Panc1 (cell line): ENCODE measurements around the gene FAF1. TPM values are rescaled to one million over a fixed set of nuclear protein-coding genes. Genes with fewer than 3 reads are reported as not detected.

ENCODE experiments used
- ATAC-seq: fragments of 200-7000 bp; cut with Tn5 transposase; 2 replicates; pipeline ENCODE4 v1.9.1; 2020; ENCODE audit warnings: mild to moderate bottlenecking, moderate library complexity
- BruUV-seq: library from RNA; stranded (reverse); fragments of 400-500 nt; replicated peaks from 2 replicates; lab custom pipeline; 2021; lab: Mats Ljungman, UMichigan
- CTCF ChIA-PET: fragments of 300-600 bp; sonication (Branson Sonifier 250); formaldehyde crosslinking; loops from one replicate; lab custom pipeline; 2022; ENCODE audit warnings: antibody characterized with exemption; lab: Charles Lee
- POLR2A ChIA-PET: fragments of 300-600 bp; sonication (Branson Sonifier 250); formaldehyde crosslinking; loops from one replicate; lab custom pipeline; 2022; ENCODE audit warnings: antibody characterized with exemption; lab: Charles Lee
- DNase-seq: peaks from one replicate; pipeline ENCODE4 v3.0.0-alpha.2; 2010; ENCODE audit warnings: low read depth, low spot score
- H3K27ac ChIP-seq: 2 replicates; pipeline ENCODE4 v1.5.1; 2011; ENCODE audit warnings: mild to moderate bottlenecking, low read length, inconsistent platforms
- H3K27me3 ChIP-seq: fragments of 200-500 bp; sonication (Bioruptor generic); 2 replicates; pipeline ENCODE4 v1.6.0; 2014; ENCODE audit warnings: low read length, inconsistent platforms; ENCODE audit not compliant: control insufficient read depth, insufficient read depth
- H3K36me3 ChIP-seq: fragments of 200-500 bp; sonication (Bioruptor generic); 2 replicates; pipeline ENCODE4 v1.5.1; 2014; ENCODE audit warnings: inconsistent platforms, mild to moderate bottlenecking, low read length, moderate library complexity; ENCODE audit not compliant: control insufficient read depth, insufficient read depth
- H3K4me1 ChIP-seq: 2 replicates; pipeline ENCODE4 v1.5.1; 2011; ENCODE audit warnings: inconsistent platforms, mild to moderate bottlenecking, low read length, moderate library complexity; ENCODE audit not compliant: control insufficient read depth, insufficient read depth
- H3K4me3 ChIP-seq, 2 experiments: 2 replicates each; pipeline ENCODE4 v1.5.1; 2011 to 2012; ENCODE audit warnings: low read depth in 2 of 2, low read length in 2 of 2, mild to moderate bottlenecking in 2 of 2, inconsistent platforms in 1 of 2, moderate library complexity in 1 of 2
- H3K9me3 ChIP-seq: fragments of 200-500 bp; sonication (Bioruptor generic); 2 replicates; pipeline ENCODE4 v1.5.1; 2014; ENCODE audit warnings: low read depth, mild to moderate bottlenecking, inconsistent platforms, low read length, moderate library complexity; ENCODE audit not compliant: control insufficient read depth, insufficient read depth
- POLR2AphosphoS5 ChIP-seq: IDR thresholded peaks from 2 replicates; pipeline ENCODE4 v1.6.1; 2012; ENCODE audit warnings: mild to moderate bottlenecking, low read depth, low read length, moderate library complexity
- REST ChIP-seq, 2 experiments: IDR thresholded peaks; 2 replicates each; pipeline ENCODE4 v1.6.1; 2011 to 2012; ENCODE audit warnings: low read depth in 2 of 2, control low read depth in 1 of 2, low read length in 1 of 2, mild to moderate bottlenecking in 1 of 2, moderate library complexity in 1 of 2; ENCODE audit not compliant: insufficient read depth in 1 of 2
- SIN3A ChIP-seq: IDR thresholded peaks from 2 replicates; pipeline ENCODE4 v1.6.1; 2012; ENCODE audit warnings: low read depth, mild to moderate bottlenecking, low read length, moderate library complexity, borderline replicate concordance; ENCODE audit not compliant: insufficient read depth
- TCF7L2 ChIP-seq: IDR thresholded peaks from 2 replicates; pipeline ENCODE4 v1.6.1; 2011; ENCODE audit warnings: mild to moderate bottlenecking, low read depth, low read length, inconsistent platforms
- in situ Hi-C: cut with HindIII; loops from 2 replicates; pipeline ENCODE4 v1.10.0; 2016; ENCODE audit warnings: low sequenced_read_pairs, low pct_unique_long_range_greater_than_20kb
- intact Hi-C: fragments of 100-400 bp; cut with micrococcal nuclease; formaldehyde crosslinking; loops from one replicate; pipeline ENCODE4 v1.10.0; 2022; ENCODE audit not compliant: unreplicated experiment
- total RNA-seq: library from RNA; stranded (reverse); gene quantifications from one replicate; pipeline ENCODE4 v1.2.1, GENCODE V29; 2021; ENCODE audit not compliant: unreplicated experiment
- TF ChIP-seq, protein P1 (sequence below): fragments of 450-650 bp; IDR thresholded peaks from 2 replicates; pipeline ENCODE4 v1.5.1; 2017; ENCODE audit warnings: mild to moderate bottlenecking

FAF1 gene
- total RNA-seq, 1 experiment from 2014 or later: 101 TPM

- Histone ChIP-seq H3K9me3 (no peaks in the 10 kb centered on the region), H3K4me3 (no peak overlapping the region), H3K36me3 (no peaks in the 10 kb centered on the region), H3K4me1 (no peaks in the 10 kb centered on the region), H3K27ac (no peak overlapping the region), H3K27me3 (no peaks in the 10 kb centered on the region)
- no TSS peak for BruUV-seq
- ChIA-PET POLR2A (no interaction called here), CTCF (no interaction called here)
- ATAC-seq (no peak), DNase-seq (no peak)
- intact Hi-C loops (no loop called here), in situ Hi-C loops (no loop called here)
- TF ChIP-seq, protein P1, sequence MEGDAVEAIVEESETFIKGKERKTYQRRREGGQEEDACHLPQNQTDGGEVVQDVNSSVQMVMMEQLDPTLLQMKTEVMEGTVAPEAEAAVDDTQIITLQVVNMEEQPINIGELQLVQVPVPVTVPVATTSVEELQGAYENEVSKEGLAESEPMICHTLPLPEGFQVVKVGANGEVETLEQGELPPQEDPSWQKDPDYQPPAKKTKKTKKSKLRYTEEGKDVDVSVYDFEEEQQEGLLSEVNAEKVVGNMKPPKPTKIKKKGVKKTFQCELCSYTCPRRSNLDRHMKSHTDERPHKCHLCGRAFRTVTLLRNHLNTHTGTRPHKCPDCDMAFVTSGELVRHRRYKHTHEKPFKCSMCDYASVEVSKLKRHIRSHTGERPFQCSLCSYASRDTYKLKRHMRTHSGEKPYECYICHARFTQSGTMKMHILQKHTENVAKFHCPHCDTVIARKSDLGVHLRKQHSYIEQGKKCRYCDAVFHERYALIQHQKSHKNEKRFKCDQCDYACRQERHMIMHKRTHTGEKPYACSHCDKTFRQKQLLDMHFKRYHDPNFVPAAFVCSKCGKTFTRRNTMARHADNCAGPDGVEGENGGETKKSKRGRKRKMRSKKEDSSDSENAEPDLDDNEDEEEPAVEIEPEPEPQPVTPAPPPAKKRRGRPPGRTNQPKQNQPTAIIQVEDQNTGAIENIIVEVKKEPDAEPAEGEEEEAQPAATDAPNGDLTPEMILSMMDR: no peak
- TF ChIP-seq POLR2AphosphoS5 (no peak), TCF7L2 (no peak), REST (IDR thresholded peaks at IDR 0.05; ENCODE audit: insufficient read depth in 1 of 2, low read depth in 2 of 2, low read length in 1 of 2) (no peak), SIN3A (no peak)
Measured at GRCh38 chr1:50724626-50725286, 235.3 kb downstream of the FAF1 start.

DNA sequence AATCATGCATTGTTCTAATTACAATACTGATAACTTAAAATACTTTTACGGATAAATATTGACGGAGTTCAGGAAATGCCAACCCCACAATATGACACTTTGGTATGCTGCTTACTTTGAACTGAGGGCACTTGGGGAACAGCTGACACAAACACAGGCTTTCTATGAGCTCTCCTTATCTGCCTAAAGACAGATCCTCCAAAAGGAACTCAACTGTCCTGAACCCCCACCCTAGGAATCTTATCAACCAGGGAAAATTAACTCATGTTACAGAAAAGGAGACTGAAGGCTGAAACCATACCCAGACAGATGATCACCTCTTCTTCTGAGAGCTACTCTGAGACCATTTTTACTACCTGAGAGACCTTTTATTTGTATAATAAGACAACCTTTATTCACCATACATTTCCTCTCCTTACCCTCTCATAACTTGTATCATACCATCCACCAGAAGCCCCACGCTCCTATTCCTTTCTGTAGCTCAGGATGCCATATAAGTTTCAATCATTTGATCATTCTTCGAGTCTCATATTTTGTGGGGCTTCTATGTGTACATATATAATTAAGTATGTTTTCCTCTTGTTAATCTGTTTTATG, 239.5 kb downstream of the FAF1 start:
- no peaks in the 10 kb centered on the region for H3K4me1 ChIP-seq
- H3K36me3 ChIP-seq: no peaks in the 10 kb centered on the region
- no peaks in the 10 kb centered on the region for H3K9me3 ChIP-seq
- no peak overlapping the region for H3K27ac ChIP-seq
- TF ChIP-seq, protein P1: no peak
- TF ChIP-seq REST (IDR thresholded peaks at IDR 0.05; ENCODE audit: insufficient read depth in 1 of 2, low read depth in 2 of 2, low read length in 1 of 2): no peak
- no peak for TF ChIP-seq SIN3A
- no peak for TF ChIP-seq TCF7L2
- TF ChIP-seq POLR2AphosphoS5: no peak
- H3K27me3 ChIP-seq: no peaks in the 10 kb centered on the region
- no peak overlapping the region for H3K4me3 ChIP-seq
- POLR2A ChIA-PET: no interaction called here
- intact Hi-C loops (no loop called here), in situ Hi-C loops (no loop called here)
- no TSS peak for BruUV-seq
- DNase-seq (no peak), ATAC-seq (no peak)
- CTCF ChIA-PET: no interaction called here
